ENCODE measurements around the gene EXOC6B. TPM values are rescaled to one million over a fixed set of nuclear protein-coding genes. Genes with fewer than 3 reads are reported as not detected.

The EXOC6B gene
- total RNA-seq, 2 donors from 2014 or later: 51.3 to 68.9 TPM

DNA sequence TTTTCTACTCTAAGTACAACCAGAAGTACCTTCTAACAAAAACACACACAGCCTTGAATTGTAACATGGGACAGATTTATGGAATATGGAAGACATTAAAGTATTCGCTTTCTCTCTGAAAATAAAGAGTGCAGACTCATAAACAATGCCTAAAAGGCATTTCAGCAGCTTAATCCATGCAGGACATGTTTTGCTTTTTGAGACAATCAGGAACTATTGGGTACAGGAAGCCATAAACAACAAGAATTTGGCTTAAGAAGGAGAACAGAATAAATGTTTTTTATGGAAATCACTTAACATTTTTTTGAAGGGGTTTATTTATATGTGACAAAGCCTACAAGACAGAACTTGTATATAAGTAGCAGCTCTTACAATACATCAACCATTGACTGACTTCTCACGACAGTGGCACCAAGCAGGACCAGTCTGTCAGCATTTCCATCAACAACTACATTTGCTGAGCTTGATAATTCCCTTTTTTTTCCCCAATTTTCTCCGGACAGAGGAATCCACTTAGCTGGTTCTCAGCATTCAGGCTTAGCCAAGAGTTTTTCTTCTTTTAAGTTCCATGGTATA lies 140.1 kb downstream of the EXOC6B start:
- H3K36me3 Mint-ChIP-seq (ENCODE audit: low read depth): peaks cover under 1% of the 10 kb centered on the region
- peaks cover 3% of the 10 kb centered on the region for H3K4me1 Mint-ChIP-seq
- Histone ChIP-seq H3K9ac (ENCODE audit: extremely low read depth, low read length, poor library complexity, severe bottlenecking) (no peak overlapping the region), H3K4me1 (ENCODE audit: control insufficient read depth, insufficient read depth, low read length) (no peaks in the 10 kb centered on the region), H3K4me3 (ENCODE audit: low read length) (no peak overlapping the region), H3K27ac (ENCODE audit: low read depth, low read length) (no peak overlapping the region), H3K36me3 (ENCODE audit: control insufficient read depth, insufficient read depth, low read length) (no peaks in the 10 kb centered on the region), H3K27me3 (ENCODE audit: control insufficient read depth, insufficient read depth, low read length, poor library complexity, severe bottlenecking) (no peaks in the 10 kb centered on the region), H3K9me3 (ENCODE audit: control insufficient read depth, low read length) (no peaks in the 10 kb centered on the region)
- 96 to 100% methylated on average over 2 to 3 of the region's 3 CpGs for WGBS, 2 experiments (ENCODE audit: insufficient coverage in 1 of 2, insufficient read length in 1 of 2)
- no peak overlapping the region for H3K27ac Mint-ChIP-seq
- no peak for DNase-seq
- H3K9me3 Mint-ChIP-seq: no peaks in the 10 kb centered on the region
- H3K27me3 Mint-ChIP-seq (ENCODE audit: insufficient read depth): no peaks in the 10 kb centered on the region
- no peak overlapping the region for H3K4me3 Mint-ChIP-seq
- TF ChIP-seq, protein P1, sequence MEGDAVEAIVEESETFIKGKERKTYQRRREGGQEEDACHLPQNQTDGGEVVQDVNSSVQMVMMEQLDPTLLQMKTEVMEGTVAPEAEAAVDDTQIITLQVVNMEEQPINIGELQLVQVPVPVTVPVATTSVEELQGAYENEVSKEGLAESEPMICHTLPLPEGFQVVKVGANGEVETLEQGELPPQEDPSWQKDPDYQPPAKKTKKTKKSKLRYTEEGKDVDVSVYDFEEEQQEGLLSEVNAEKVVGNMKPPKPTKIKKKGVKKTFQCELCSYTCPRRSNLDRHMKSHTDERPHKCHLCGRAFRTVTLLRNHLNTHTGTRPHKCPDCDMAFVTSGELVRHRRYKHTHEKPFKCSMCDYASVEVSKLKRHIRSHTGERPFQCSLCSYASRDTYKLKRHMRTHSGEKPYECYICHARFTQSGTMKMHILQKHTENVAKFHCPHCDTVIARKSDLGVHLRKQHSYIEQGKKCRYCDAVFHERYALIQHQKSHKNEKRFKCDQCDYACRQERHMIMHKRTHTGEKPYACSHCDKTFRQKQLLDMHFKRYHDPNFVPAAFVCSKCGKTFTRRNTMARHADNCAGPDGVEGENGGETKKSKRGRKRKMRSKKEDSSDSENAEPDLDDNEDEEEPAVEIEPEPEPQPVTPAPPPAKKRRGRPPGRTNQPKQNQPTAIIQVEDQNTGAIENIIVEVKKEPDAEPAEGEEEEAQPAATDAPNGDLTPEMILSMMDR (conservative IDR thresholded peaks at IDR 0.05): no peak

DNA sequence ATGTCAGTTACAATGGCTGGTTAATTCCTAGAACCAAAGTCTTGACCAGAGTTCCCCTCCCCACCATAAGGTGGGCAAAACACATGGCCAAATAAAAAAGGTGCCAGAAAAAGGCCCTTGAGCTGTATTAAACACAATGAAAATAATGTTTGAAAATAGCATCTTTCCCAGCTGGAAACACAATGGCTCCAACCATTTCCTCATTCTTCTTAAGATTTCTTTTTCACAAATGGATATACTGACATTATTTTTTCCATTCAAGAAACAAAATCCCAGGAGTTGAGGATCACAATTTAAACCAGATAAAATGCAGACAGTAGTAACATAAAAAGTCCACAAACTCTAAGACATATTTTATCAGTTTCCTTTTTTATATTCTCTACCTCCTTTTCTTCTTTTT lies 143.8 kb downstream of the EXOC6B start:
- Mint-ChIP-seq H3K27ac (no peak overlapping the region), H3K4me1 (peaks cover 3% of the 10 kb centered on the region), H3K27me3 (ENCODE audit: insufficient read depth) (no peaks in the 10 kb centered on the region), H3K9me3 (no peaks in the 10 kb centered on the region), H3K36me3 (ENCODE audit: low read depth) (peaks cover 4% of the 10 kb centered on the region), H3K4me3 (no peak overlapping the region)
- Histone ChIP-seq H3K9ac (ENCODE audit: extremely low read depth, low read length, poor library complexity, severe bottlenecking) (no peak overlapping the region), H3K27ac (ENCODE audit: low read depth, low read length) (no peak overlapping the region), H3K9me3 (ENCODE audit: control insufficient read depth, low read length) (no peaks in the 10 kb centered on the region), H3K36me3 (ENCODE audit: control insufficient read depth, insufficient read depth, low read length) (peaks cover 10% of the 10 kb centered on the region), H3K27me3 (ENCODE audit: control insufficient read depth, insufficient read depth, low read length, poor library complexity, severe bottlenecking) (no peaks in the 10 kb centered on the region), H3K4me1 (ENCODE audit: control insufficient read depth, insufficient read depth, low read length) (no peaks in the 10 kb centered on the region), H3K4me3 (ENCODE audit: low read length) (no peak overlapping the region)
- no peak for DNase-seq
- TF ChIP-seq, protein P1 (conservative IDR thresholded peaks at IDR 0.05): no peak

DNA sequence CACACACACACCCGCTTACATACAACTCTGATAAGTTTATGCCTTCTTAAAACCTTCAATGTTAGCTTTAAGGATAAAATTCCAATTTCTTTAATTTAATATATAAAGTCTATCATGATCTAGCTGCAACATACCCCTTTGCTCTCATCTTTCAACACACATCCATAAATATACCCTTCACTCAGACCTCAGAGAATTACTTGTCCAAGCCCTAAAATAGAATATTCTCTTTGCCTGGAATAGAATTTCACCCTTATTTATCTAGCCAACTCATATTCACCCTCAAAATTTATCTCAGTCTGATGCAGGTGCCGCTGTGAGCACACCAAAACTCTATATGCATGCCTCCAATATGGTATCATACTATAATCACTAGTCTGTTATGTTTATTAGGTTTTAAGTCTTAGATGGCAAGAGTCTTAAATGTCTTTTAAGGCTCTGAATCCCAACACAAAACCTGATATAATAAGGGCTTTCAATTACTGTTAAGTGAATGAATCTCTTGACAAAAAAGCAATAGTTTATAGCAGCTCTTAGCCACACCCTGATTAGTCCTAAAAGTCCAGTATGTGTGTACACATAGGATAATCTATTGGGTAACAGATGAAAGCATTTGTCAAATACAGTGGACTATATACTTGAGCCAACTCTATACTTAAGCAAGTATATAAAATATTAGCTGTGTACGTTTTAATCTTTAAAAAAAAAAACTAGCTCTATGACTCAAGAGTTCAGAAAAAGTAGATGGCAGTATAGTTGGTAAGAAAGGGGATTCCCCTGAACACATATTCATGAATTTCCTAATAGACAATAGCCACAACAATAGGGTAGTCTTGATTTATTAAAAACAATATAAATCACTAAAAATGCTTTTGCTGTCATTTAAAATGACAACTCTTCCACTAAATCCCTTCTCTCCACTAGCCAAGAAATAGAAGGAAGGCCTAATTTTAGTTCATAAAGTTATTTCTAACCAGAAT lies 144.5 kb downstream of the EXOC6B start:
- H3K4me3 ChIP-seq (ENCODE audit: low read length): no peak overlapping the region
- no peak overlapping the region for H3K9ac ChIP-seq (ENCODE audit: extremely low read depth, low read length, poor library complexity, severe bottlenecking)
- no peak for DNase-seq
- H3K36me3 ChIP-seq (ENCODE audit: control insufficient read depth, insufficient read depth, low read length): peaks cover 10% of the 10 kb centered on the region
- H3K9me3 ChIP-seq (ENCODE audit: control insufficient read depth, low read length): no peaks in the 10 kb centered on the region
- H3K27ac ChIP-seq (ENCODE audit: low read depth, low read length): no peak overlapping the region
- Mint-ChIP-seq H3K9me3 (no peaks in the 10 kb centered on the region), H3K27ac (no peak overlapping the region), H3K4me1 (peaks cover 3% of the 10 kb centered on the region), H3K27me3 (ENCODE audit: insufficient read depth) (no peaks in the 10 kb centered on the region), H3K4me3 (no peak overlapping the region), H3K36me3 (ENCODE audit: low read depth) (peaks cover 4% of the 10 kb centered on the region)
- WGBS, 2 experiments (ENCODE audit: insufficient coverage in 1 of 2, insufficient read length in 1 of 2): 82% methylated on average over 3 of the region's 3 CpGs; no CpG with 5 or more reads in 1 of the 2 experiments
- H3K27me3 ChIP-seq (ENCODE audit: control insufficient read depth, insufficient read depth, low read length, poor library complexity, severe bottlenecking): no peaks in the 10 kb centered on the region
- TF ChIP-seq, protein P1 (conservative IDR thresholded peaks at IDR 0.05): no peak
- H3K4me1 ChIP-seq (ENCODE audit: control insufficient read depth, insufficient read depth, low read length): no peaks in the 10 kb centered on the region
